Retinal pigment epithelial cell (primary cell): ENCODE measurements around the gene PLEKHM3.

Experiments used
- DNase-seq: peaks from one replicate; pipeline ENCODE4 v3.0.0-alpha.2; 2010; ENCODE audit warnings: low read depth
- H3K4me3 ChIP-seq: 2 replicates; pipeline ENCODE4 v1.5.1; 2011; ENCODE audit warnings: mild to moderate bottlenecking, low read length, control low read depth, moderate library complexity
- CTCF ChIP-seq: conservative IDR thresholded peaks from 2 replicates; pipeline ENCODE4 v1.5.1; 2011; ENCODE audit warnings: low read depth, low read length, control low read depth, inconsistent platforms

Gene PLEKHM3

GRCh38 chr2:208017721-208018120 lies 7.6 kb downstream of the PLEKHM3 start:
- TF ChIP-seq CTCF = no peak
- H3K4me3 ChIP-seq = no peak overlapping the region
- DNase-seq = no peak

- no peak for DNase-seq
- H3K4me3 ChIP-seq = no peak overlapping the region
- TF ChIP-seq CTCF = no peak
Observed at GRCh38 chr2:208015475-208015874, 9.9 kb downstream of the PLEKHM3 start.

GRCh38 chr2:208013285-208014178 lies 11.8 kb downstream of the PLEKHM3 start:
- DNase-seq = no peak
- no peak for TF ChIP-seq CTCF
- no peak overlapping the region for H3K4me3 ChIP-seq

- DNase-seq = no peak
- no peak for TF ChIP-seq CTCF
- no peak overlapping the region for H3K4me3 ChIP-seq
Observed at GRCh38 chr2:208012449-208012848, 12.9 kb downstream of the PLEKHM3 start.

GRCh38 chr2:208010506-208010905 lies 14.8 kb downstream of the PLEKHM3 start:
- no peak for DNase-seq
- H3K4me3 ChIP-seq = no peak overlapping the region
- TF ChIP-seq CTCF = no peak

GRCh38 chr2:208006833-208007232 lies 18.5 kb downstream of the PLEKHM3 start:
- H3K4me3 ChIP-seq = no peak overlapping the region
- DNase-seq = no peak
- no peak for TF ChIP-seq CTCF

- TF ChIP-seq CTCF = no peak
- no peak for DNase-seq
- H3K4me3 ChIP-seq = no peak overlapping the region
Observed at GRCh38 chr2:208006337-208006736, 19.0 kb downstream of the PLEKHM3 start.
